ENCODE measurements around the gene FBXL4.

The FBXL4 gene

GRCh38 chr6:98947411-98948292 is at the start of gene FBXL4:
FBXL4 (minus strand) TSS chr6:98947946; CDS start chr6:98926988, 20,958 bp downstream.
- DNase-seq: peak; percentile 74 to 77

GRCh38 chr6:98995116-98995515 is 47.4 kb upstream of the FBXL4 start:
- DNase-seq: no peak

- no peak for DNase-seq
These were observed 44.8 kb upstream of the FBXL4 start for GRCh38 chr6:98992535-98992934.

- no peak for DNase-seq
These were observed 38.4 kb upstream of the FBXL4 start for GRCh38 chr6:98986071-98986615.

- no peak for DNase-seq
These were observed 37.6 kb upstream of the FBXL4 start for GRCh38 chr6:98985391-98985790.

GRCh38 chr6:98984121-98984520 is 36.4 kb upstream of the FBXL4 start:
- DNase-seq: no peak

GRCh38 chr6:98981473-98981872 is 33.7 kb upstream of the FBXL4 start:
- DNase-seq: no peak

- DNase-seq: no peak
These were observed 33.1 kb upstream of the FBXL4 start for GRCh38 chr6:98980819-98981218.

- DNase-seq: no peak
These were observed 30.0 kb upstream of the FBXL4 start for GRCh38 chr6:98977671-98978292.

GRCh38 chr6:98976674-98977385 is 29.1 kb upstream of the FBXL4 start:
- peak in 1 of 2 donors; percentile 1 for DNase-seq

- DNase-seq: no peak
These were observed 27.7 kb upstream of the FBXL4 start for GRCh38 chr6:98975421-98975820.

GRCh38 chr6:98974309-98974708 is 26.6 kb upstream of the FBXL4 start:
- peak in 1 of 2 donors; percentile 15 for DNase-seq

GRCh38 chr6:98973571-98973970 is 25.8 kb upstream of the FBXL4 start:
- DNase-seq: no peak

- DNase-seq: no peak
These were observed 23.6 kb upstream of the FBXL4 start for GRCh38 chr6:98971303-98971702.

- DNase-seq: no peak
These were observed 22.7 kb upstream of the FBXL4 start for GRCh38 chr6:98970469-98970868.

GRCh38 chr6:98967616-98968015 is 19.9 kb upstream of the FBXL4 start:
- no peak for DNase-seq

GRCh38 chr6:98959631-98960030 is 11.9 kb upstream of the FBXL4 start:
- DNase-seq: no peak

GRCh38 chr6:98958776-98959175 is 11.0 kb upstream of the FBXL4 start:
- no peak for DNase-seq

- DNase-seq: no peak
These were observed 9.7 kb upstream of the FBXL4 start for GRCh38 chr6:98957450-98957849.

GRCh38 chr6:98949589-98949988 is 1.8 kb upstream of the FBXL4 start:
- no peak for DNase-seq

GRCh38 chr6:98946879-98947410 is 801 bp downstream of the FBXL4 start:
- DNase-seq: no peak

- DNase-seq: no peak
These were observed 1.4 kb downstream of the FBXL4 start for GRCh38 chr6:98946266-98946878.

All from inflammatory macrophage treated with lipopolysaccharide for 1 hour (primary cell).